ENCODE results near the gene MT1B. TPM values are rescaled to one million over a fixed set of nuclear protein-coding genes. Genes with fewer than 3 reads are reported as not detected.

Gene MT1B
- total and polyA plus RNA-seq, 2 of the 13 experiments (the other 11 are each of a cell fraction or from before 2014, with no cell fraction given): 0.89 TPM; not detected in 1

DNA sequence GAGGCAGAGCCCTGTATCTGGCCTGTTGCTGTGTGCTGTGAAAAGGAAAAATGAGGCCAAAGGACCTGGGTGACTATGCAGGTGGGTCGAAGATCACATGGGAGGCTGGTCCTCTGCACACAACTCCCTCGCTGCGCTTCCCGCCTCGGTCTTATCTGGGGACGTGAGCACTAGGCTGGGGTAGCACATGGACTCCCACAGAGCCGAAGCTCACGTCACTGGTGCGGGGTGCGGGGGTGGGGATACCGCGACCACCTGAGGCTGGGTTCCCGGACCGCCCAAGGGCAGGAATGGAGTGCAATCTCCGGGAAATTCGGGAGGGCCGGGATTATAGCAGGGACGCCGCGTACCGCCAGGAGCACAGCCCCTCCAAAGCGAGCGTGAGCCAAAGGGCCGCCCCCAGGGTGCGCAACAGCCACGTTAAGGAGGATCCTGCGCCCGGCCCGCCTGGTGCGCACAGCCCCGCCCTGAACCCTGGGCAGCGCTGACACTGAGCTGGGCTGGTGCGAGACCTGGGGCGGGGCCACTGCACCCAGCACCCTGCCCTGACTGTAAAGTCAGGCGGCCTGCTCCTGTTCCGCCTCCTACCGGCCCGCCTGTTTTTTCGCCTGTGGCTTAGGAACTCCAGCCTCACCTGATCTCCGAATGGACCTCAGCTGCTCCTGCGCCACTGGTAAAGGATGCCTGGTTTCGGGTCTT is 8.5 kb upstream of the MT1B start (continued):
- TF ChIP-seq, protein P1, sequence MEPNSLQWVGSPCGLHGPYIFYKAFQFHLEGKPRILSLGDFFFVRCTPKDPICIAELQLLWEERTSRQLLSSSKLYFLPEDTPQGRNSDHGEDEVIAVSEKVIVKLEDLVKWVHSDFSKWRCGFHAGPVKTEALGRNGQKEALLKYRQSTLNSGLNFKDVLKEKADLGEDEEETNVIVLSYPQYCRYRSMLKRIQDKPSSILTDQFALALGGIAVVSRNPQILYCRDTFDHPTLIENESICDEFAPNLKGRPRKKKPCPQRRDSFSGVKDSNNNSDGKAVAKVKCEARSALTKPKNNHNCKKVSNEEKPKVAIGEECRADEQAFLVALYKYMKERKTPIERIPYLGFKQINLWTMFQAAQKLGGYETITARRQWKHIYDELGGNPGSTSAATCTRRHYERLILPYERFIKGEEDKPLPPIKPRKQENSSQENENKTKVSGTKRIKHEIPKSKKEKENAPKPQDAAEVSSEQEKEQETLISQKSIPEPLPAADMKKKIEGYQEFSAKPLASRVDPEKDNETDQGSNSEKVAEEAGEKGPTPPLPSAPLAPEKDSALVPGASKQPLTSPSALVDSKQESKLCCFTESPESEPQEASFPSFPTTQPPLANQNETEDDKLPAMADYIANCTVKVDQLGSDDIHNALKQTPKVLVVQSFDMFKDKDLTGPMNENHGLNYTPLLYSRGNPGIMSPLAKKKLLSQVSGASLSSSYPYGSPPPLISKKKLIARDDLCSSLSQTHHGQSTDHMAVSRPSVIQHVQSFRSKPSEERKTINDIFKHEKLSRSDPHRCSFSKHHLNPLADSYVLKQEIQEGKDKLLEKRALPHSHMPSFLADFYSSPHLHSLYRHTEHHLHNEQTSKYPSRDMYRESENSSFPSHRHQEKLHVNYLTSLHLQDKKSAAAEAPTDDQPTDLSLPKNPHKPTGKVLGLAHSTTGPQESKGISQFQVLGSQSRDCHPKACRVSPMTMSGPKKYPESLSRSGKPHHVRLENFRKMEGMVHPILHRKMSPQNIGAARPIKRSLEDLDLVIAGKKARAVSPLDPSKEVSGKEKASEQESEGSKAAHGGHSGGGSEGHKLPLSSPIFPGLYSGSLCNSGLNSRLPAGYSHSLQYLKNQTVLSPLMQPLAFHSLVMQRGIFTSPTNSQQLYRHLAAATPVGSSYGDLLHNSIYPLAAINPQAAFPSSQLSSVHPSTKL (CRISPR knock-in tag; IDR thresholded peaks at IDR 0.05): 0 out of 2 replicates have a peak, but pooled peaks have one; percentile 13
- TF ChIP-seq NCOR1 (IDR thresholded peaks at IDR 0.05; ENCODE audit: borderline replicate concordance, low read length) (no peak), FOXC1 (CRISPR knock-in tag; IDR thresholded peaks at IDR 0.05; ENCODE audit: borderline replicate concordance) (0 out of 2 replicates have a peak, but pooled peaks have one; percentile 40), SP4 (CRISPR knock-in tag; IDR thresholded peaks at IDR 0.05) (no peak), AGO1 (IDR thresholded peaks at IDR 0.05; ENCODE audit: low read depth, low read length, poor library complexity, severe bottlenecking) (no peak), ARNTL (CRISPR knock-in tag; IDR thresholded peaks at IDR 0.05) (0 out of 2 replicates have a peak, but pooled peaks have one; percentile 35), BHLHE40 (IDR thresholded peaks at IDR 0.05; ENCODE audit: low read length) (no peak), ZBTB42 (CRISPR knock-in tag; IDR thresholded peaks at IDR 0.05) (no peak), ZNF484 (CRISPR knock-in tag; IDR thresholded peaks at IDR 0.05; ENCODE audit: borderline replicate concordance, low read depth) (no peak), FOXP1 (IDR thresholded peaks at IDR 0.05) (no peak), FOXP1 (CRISPR knock-in tag; IDR thresholded peaks at IDR 0.05) (no peak), GPN1 (CRISPR knock-in tag; IDR thresholded peaks at IDR 0.05; ENCODE audit: borderline replicate concordance) (no peak), NFKBIZ (CRISPR knock-in tag; IDR thresholded peaks at IDR 0.05) (no peak), HHEX (CRISPR knock-in tag; IDR thresholded peaks at IDR 0.05) (no peak)
- TF ChIP-seq, protein P2, sequence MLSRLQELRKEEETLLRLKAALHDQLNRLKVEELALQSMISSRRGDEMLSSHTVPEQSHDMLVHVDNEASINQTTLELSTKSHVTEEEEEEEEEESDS (CRISPR knock-in tag; IDR thresholded peaks at IDR 0.05; ENCODE audit: borderline replicate concordance): no peak
- TF ChIP-seq, protein P3, sequence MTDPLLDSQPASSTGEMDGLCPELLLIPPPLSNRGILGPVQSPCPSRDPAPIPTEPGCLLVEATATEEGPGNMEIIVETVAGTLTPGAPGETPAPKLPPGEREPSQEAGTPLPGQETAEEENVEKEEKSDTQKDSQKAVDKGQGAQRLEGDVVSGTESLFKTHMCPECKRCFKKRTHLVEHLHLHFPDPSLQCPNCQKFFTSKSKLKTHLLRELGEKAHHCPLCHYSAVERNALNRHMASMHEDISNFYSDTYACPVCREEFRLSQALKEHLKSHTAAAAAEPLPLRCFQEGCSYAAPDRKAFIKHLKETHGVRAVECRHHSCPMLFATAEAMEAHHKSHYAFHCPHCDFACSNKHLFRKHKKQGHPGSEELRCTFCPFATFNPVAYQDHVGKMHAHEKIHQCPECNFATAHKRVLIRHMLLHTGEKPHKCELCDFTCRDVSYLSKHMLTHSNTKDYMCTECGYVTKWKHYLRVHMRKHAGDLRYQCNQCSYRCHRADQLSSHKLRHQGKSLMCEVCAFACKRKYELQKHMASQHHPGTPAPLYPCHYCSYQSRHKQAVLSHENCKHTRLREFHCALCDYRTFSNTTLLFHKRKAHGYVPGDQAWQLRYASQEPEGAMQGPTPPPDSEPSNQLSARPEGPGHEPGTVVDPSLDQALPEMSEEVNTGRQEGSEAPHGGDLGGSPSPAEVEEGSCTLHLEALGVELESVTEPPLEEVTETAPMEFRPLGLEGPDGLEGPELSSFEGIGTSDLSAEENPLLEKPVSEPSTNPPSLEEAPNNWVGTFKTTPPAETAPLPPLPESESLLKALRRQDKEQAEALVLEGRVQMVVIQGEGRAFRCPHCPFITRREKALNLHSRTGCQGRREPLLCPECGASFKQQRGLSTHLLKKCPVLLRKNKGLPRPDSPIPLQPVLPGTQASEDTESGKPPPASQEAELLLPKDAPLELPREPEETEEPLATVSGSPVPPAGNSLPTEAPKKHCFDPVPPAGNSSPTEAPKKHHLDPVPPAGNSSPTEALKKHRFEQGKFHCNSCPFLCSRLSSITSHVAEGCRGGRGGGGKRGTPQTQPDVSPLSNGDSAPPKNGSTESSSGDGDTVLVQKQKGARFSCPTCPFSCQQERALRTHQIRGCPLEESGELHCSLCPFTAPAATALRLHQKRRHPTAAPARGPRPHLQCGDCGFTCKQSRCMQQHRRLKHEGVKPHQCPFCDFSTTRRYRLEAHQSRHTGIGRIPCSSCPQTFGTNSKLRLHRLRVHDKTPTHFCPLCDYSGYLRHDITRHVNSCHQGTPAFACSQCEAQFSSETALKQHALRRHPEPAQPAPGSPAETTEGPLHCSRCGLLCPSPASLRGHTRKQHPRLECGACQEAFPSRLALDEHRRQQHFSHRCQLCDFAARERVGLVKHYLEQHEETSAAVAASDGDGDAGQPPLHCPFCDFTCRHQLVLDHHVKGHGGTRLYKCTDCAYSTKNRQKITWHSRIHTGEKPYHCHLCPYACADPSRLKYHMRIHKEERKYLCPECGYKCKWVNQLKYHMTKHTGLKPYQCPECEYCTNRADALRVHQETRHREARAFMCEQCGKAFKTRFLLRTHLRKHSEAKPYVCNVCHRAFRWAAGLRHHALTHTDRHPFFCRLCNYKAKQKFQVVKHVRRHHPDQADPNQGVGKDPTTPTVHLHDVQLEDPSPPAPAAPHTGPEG (CRISPR knock-in tag; IDR thresholded peaks at IDR 0.05): no peak
- TF ChIP-seq, protein P4, sequence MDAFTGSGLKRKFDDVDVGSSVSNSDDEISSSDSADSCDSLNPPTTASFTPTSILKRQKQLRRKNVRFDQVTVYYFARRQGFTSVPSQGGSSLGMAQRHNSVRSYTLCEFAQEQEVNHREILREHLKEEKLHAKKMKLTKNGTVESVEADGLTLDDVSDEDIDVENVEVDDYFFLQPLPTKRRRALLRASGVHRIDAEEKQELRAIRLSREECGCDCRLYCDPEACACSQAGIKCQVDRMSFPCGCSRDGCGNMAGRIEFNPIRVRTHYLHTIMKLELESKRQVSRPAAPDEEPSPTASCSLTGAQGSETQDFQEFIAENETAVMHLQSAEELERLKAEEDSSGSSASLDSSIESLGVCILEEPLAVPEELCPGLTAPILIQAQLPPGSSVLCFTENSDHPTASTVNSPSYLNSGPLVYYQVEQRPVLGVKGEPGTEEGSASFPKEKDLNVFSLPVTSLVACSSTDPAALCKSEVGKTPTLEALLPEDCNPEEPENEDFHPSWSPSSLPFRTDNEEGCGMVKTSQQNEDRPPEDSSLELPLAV (CRISPR knock-in tag; conservative IDR thresholded peaks at IDR 0.05; ENCODE audit: low read depth): no peak
